A549 treated with CpdA at 1 μM for 4 hours (cell line): ENCODE measurements around the gene EIF2S2. TPM values are rescaled to one million over a fixed set of nuclear protein-coding genes. Genes with fewer than 3 reads are reported as not detected.

ENCODE experiments used
- total RNA-seq: library from RNA; stranded (reverse); fragments of 200-300 nt; extraction: Qiagen RNA extraction; gene quantifications from 5 replicates; pipeline ENCODE4 v1.2.3, GENCODE V29; 2022; ENCODE audit warnings: low read depth

EIF2S2 gene, protein sequence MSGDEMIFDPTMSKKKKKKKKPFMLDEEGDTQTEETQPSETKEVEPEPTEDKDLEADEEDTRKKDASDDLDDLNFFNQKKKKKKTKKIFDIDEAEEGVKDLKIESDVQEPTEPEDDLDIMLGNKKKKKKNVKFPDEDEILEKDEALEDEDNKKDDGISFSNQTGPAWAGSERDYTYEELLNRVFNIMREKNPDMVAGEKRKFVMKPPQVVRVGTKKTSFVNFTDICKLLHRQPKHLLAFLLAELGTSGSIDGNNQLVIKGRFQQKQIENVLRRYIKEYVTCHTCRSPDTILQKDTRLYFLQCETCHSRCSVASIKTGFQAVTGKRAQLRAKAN
- 99.2 to 122 TPM (median 105 TPM) in 5 replicates for total RNA-seq

GRCh38 chr20:34111702-34112599, at the start of gene EIF2S2:
Gene EIF2S2 (minus strand): TSS chr20:34112243. CDS start chr20:34112110, 133 bp downstream.

Other genes with a start within 250 kb of the EIF2S2 start
- 122 to 157 TPM (median 152 TPM) in 5 replicates for gene RALY, start 118.3 kb downstream of the EIF2S2 start, total RNA-seq
- gene ASIP, start 129.2 kb upstream of the EIF2S2 start, total RNA-seq: not detected in 5 replicates
- 305 to 345 TPM (median 325 TPM) in 5 replicates for gene AHCY, start 191.1 kb upstream of the EIF2S2 start, total RNA-seq